HepG2 (cell line): ENCODE measurements around the gene CDH8. TPM values are rescaled to one million over a fixed set of nuclear protein-coding genes. Genes with fewer than 3 reads are reported as not detected.

Experiments
- ATAC-seq: fragments of 200-7000 bp; cut with Tn5 transposase; 3 replicates; pipeline ENCODE4 v1.9.1; 2020; ENCODE audit warnings: mild to moderate bottlenecking, moderate library complexity
- BruUV-seq: library from RNA; stranded (reverse); fragments of 400-500 nt; replicated peaks from 2 replicates; lab custom pipeline; 2021; lab: Mats Ljungman, UMichigan
- CTCF ChIA-PET: fragments of 300-600 bp; formaldehyde crosslinking; extraction: SDS; loops from one replicate; lab custom pipeline; 2021; ENCODE audit warnings: low total read pairs, inconsistent platforms, low intra/inter-chr PET ratio; lab: Yijun Ruan, JAX
- POLR2A ChIA-PET: fragments of 350-600 bp; sonication (Branson Sonifier 250); formaldehyde crosslinking; loops from one replicate; lab custom pipeline; 2020; ENCODE audit warnings: antibody characterized with exemption, inconsistent platforms; lab: Yijun Ruan, JAX
- DNase-seq: peaks from one replicate; pipeline ENCODE4 v3.0.0-alpha.2; 2015; ENCODE audit warnings: low spot score
- FAIRE-seq: peaks from 3 replicates; lab custom pipeline; 2011; peaks lifted over from hg19 to GRCh38; lab: Jason Lieb, UNC
- H2AFZ ChIP-seq: one replicate; pipeline ENCODE4 v1.6.1; 2011; ENCODE audit warnings: low read length, inconsistent platforms
- H3K27ac ChIP-seq: fragments of 300-600 bp; 3 replicates; pipeline ENCODE4 v1.8.0; 2011; ENCODE audit warnings: mixed run types, mild to moderate bottlenecking, mixed read lengths, low read length, inconsistent platforms; ENCODE audit not compliant: insufficient read depth; ENCODE audit errors: extremely low read length
- H3K27me3 ChIP-seq, 2 experiments: fragments of 200-600 bp in 1 of 2; 2 replicates in 1 of 2; 3 replicates in 1 of 2; pipeline versions ENCODE4 v1.6.0 to v1.8.0; 2011; ENCODE audit warnings: low read length in 2 of 2, mild to moderate bottlenecking in 2 of 2, moderate library complexity in 2 of 2, inconsistent platforms in 1 of 2; ENCODE audit not compliant: insufficient read depth in 2 of 2, control insufficient read depth in 1 of 2
- H3K36me3 ChIP-seq, 2 experiments: fragments of 200-600 bp in 1 of 2; replicated peaks in 1 of 2; 2 replicates in 1 of 2; 3 replicates in 1 of 2; pipeline versions ENCODE4 v1.5.1 to v1.8.0; 2011; ENCODE audit warnings: low read length in 2 of 2, inconsistent platforms in 1 of 2; ENCODE audit not compliant: insufficient read depth in 2 of 2, control insufficient read depth in 1 of 2
- H3K4me1 ChIP-seq: 2 replicates; pipeline ENCODE4 v1.5.1; 2012; ENCODE audit warnings: low read length, inconsistent platforms; ENCODE audit not compliant: insufficient read depth
- H3K4me2 ChIP-seq: 2 replicates; pipeline ENCODE4 v1.6.0; 2011; ENCODE audit warnings: low read depth, low read length, inconsistent platforms
- H3K4me3 ChIP-seq, 3 experiments: fragments of 200-600 bp in 1 of 3; sonication (generic), shearing (Covaris generic) in 1 of 3; replicated peaks in 1 of 3; 2 replicates each; pipeline ENCODE4 v1.5.1; 2011 to 2016; ENCODE audit warnings: low read length in 3 of 3, inconsistent platforms in 2 of 3, low read depth in 2 of 3, mild to moderate bottlenecking in 2 of 3, control low read depth in 1 of 3, mixed read lengths in 1 of 3; ENCODE audit not compliant: insufficient read depth in 1 of 3
- H3K79me2 ChIP-seq: one replicate; pipeline ENCODE4 v1.6.1; 2011; ENCODE audit warnings: low read length, inconsistent platforms; ENCODE audit not compliant: insufficient read depth
- H3K9ac ChIP-seq: 2 replicates; pipeline ENCODE4 v1.6.0; 2011; ENCODE audit warnings: mild to moderate bottlenecking, low read depth, low read length, inconsistent platforms; ENCODE audit not compliant: insufficient read depth
- H3K9me3 ChIP-seq: 2 replicates; pipeline ENCODE4 v1.5.1; 2012; ENCODE audit warnings: mild to moderate bottlenecking, low read length
- H4K20me1 ChIP-seq: 2 replicates; pipeline ENCODE4 v1.6.0; 2011; ENCODE audit warnings: inconsistent platforms, mild to moderate bottlenecking, low read length, moderate library complexity; ENCODE audit not compliant: insufficient read depth
- ATF5 ChIP-seq: sonication (generic); formaldehyde crosslinking; IDR thresholded peaks from 2 replicates; pipeline ENCODE4 v1.4.0; 2020; ENCODE audit warnings: mild to moderate bottlenecking, low read depth, missing genetic modification reagents
- HMGXB3 ChIP-seq: sonication (generic); formaldehyde crosslinking; IDR thresholded peaks from 2 replicates; pipeline ENCODE4 v1.4.0; 2020; ENCODE audit warnings: missing genetic modification reagents, borderline replicate concordance
- HMGXB4 ChIP-seq, 2 experiments: sonication (generic) in 1 of 2; formaldehyde crosslinking in 1 of 2; IDR thresholded peaks; 2 replicates each; pipeline versions ENCODE4 v1.4.0 to v1.6.1; 2018 to 2020; ENCODE audit warnings: missing genetic modification reagents in 2 of 2, borderline replicate concordance in 1 of 2, low read depth in 1 of 2, mild to moderate bottlenecking in 1 of 2, missing biosample characterization in 1 of 2
- ZBTB49 ChIP-seq: sonication (generic); formaldehyde crosslinking; IDR thresholded peaks from 2 replicates; pipeline ENCODE4 v1.4.0; 2020; ENCODE audit warnings: missing genetic modification reagents, borderline replicate concordance
- ZNF574 ChIP-seq: sonication (generic); formaldehyde crosslinking; IDR thresholded peaks from 2 replicates; pipeline ENCODE4 v1.4.0; 2020; ENCODE audit warnings: missing genetic modification reagents
- WGBS: methylation state at CpG from one replicate; pipeline ENCODE4 v1.1.6; 2017; ENCODE audit warnings: low lambda C conversion rate; 5-methylcytosine and 5-hydroxymethylcytosine counted together
- in situ Hi-C: cut with HindIII; loops from 2 replicates; pipeline ENCODE4 v1.10.0; 2017; ENCODE audit warnings: low pct_unique_long_range_greater_than_20kb; ENCODE audit not compliant: extremely low pct_ligation_motif_present
- intact Hi-C: fragments of 100-400 bp; cut with micrococcal nuclease; formaldehyde crosslinking; loops from one replicate; pipeline ENCODE4 v1.10.0; 2022; ENCODE audit not compliant: unreplicated experiment
- polyA plus RNA-seq, 8 experiments: library from polyadenylated mRNA; depleted of rRNA in 3 of 8; stranded (reverse) in 7 of 8; unstranded in 1 of 8; fragments of >200 nt; fragmentation: Illumina TruSeq in 4 of 8; extraction: Trizol in 4 of 8; gene quantifications; 2 replicates each; pipeline versions ENCODE4 v1.2.1 to v1.2.3, GENCODE V29; 2011 to 2016; ENCODE audit warnings: low read depth in 4 of 8, missing spikeins in 1 of 8, mixed read lengths in 1 of 8; ENCODE audit not compliant: insufficient read depth in 1 of 8
- total RNA-seq, 5 experiments: library from RNA; depleted of rRNA; stranded (reverse); fragments of >200 nt; fragmentation: Illumina TruSeq; extraction: Trizol; gene quantifications; 2 replicates each; pipeline ENCODE4 v1.2.3, GENCODE V29; 2016; ENCODE audit warnings: low read depth in 1 of 5
- TF ChIP-seq, protein P1 (sequence below): sonication (generic); formaldehyde crosslinking; IDR thresholded peaks from 2 replicates; pipeline ENCODE4 v1.5.0; 2020; ENCODE audit warnings: mild to moderate bottlenecking, missing genetic modification reagents, moderate library complexity

The CDH8 gene
- total and polyA plus RNA-seq, 2 of the 13 experiments (the other 11 are each of a cell fraction or from before 2014, with no cell fraction given), result not detected

GRCh38 chr16:62076886-62077285 is 40.6 kb upstream of the CDH8 start (continued):
- TF ChIP-seq HMGXB4 (CRISPR knock-in tag; IDR thresholded peaks at IDR 0.05; ENCODE audit: borderline replicate concordance in 1 of 2, low read depth in 1 of 2) (no peak), ATF5 (CRISPR knock-in tag) (no peak), ZBTB49 (CRISPR knock-in tag) (no peak)

DNA sequence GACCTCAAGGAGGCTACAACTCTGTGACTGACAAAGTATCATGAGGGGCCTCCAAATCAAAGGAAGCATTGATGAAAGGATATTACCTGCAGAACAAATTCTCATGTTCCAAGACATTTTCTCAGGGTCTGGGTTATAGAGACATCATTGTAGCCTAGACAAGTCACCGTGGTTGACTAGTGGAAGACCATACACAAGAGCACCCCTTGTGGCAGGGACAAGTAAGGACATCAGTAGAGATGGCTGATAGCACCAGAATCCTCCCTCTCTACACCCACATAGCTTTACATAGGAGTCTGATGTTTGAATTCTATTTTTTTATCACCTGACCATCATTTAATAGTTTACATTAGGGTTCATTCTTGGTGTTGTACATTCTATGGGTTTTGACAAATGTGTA is 32.5 kb upstream of the CDH8 start:
- DNase-seq (peak; percentile 20), FAIRE-seq (no peak), ATAC-seq (peak; percentile 81)
- ChIA-PET CTCF (no interaction called here), POLR2A (no interaction called here)
- 0% methylated on average over 1 of the region's 1 CpG for WGBS
- Histone ChIP-seq H3K4me2 (no peak overlapping the region), H3K79me2 (no peaks in the 10 kb centered on the region), H3K4me1 (no peaks in the 10 kb centered on the region), H3K4me3 (no peak overlapping the region), H4K20me1 (no peaks in the 10 kb centered on the region), H3K27ac (no peak overlapping the region), H2AFZ (no peak overlapping the region), H3K36me3 (no peaks in the 10 kb centered on the region), H3K9ac (no peak overlapping the region), H3K27me3 (no peaks in the 10 kb centered on the region; a peak in 1 of 5 replicates), H3K9me3 (no peaks in the 10 kb centered on the region)
- intact Hi-C loops (no loop called here), in situ Hi-C loops (no loop called here)
- BruUV-seq, result no TSS peak
- TF ChIP-seq HMGXB3 (CRISPR knock-in tag), result no peak
- peak; percentile 96 for TF ChIP-seq ZNF574 (CRISPR knock-in tag)
- TF ChIP-seq, protein P1, sequence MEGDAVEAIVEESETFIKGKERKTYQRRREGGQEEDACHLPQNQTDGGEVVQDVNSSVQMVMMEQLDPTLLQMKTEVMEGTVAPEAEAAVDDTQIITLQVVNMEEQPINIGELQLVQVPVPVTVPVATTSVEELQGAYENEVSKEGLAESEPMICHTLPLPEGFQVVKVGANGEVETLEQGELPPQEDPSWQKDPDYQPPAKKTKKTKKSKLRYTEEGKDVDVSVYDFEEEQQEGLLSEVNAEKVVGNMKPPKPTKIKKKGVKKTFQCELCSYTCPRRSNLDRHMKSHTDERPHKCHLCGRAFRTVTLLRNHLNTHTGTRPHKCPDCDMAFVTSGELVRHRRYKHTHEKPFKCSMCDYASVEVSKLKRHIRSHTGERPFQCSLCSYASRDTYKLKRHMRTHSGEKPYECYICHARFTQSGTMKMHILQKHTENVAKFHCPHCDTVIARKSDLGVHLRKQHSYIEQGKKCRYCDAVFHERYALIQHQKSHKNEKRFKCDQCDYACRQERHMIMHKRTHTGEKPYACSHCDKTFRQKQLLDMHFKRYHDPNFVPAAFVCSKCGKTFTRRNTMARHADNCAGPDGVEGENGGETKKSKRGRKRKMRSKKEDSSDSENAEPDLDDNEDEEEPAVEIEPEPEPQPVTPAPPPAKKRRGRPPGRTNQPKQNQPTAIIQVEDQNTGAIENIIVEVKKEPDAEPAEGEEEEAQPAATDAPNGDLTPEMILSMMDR, result 0 out of 2 replicates have a peak, but pooled peaks have one; percentile 19
